ENCODE measurements around the gene PARS2.

The PARS2 gene

DNA sequence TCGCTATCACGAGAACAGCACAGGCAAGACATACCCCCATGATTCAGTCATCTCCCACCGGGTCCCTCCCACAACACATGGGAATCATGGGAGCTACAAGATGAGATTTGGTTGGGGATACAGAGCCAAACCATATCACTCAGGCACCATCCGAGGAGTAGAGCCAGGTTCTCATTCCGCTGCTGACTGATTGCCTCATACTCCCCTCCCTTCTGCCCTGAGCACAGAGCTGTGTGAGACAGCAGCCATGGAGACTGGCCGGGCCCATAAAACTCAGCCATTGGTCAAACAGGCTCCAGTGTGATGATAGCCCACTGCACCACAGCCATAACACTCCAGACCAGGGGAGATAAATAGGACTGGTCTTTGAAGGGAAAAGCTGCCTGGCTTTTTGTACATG, 26.1 kb downstream of the PARS2 start:
- H3K4me3 Mint-ChIP-seq, result no peak overlapping the region
- ATAC-seq (no peak), DNase-seq (no peak)
- peak overlapping the region in 1 of 2 donors; percentile 25 for H3K27ac Mint-ChIP-seq
- H3K4me1 Mint-ChIP-seq, result no peaks in the 10 kb centered on the region
- no peaks in the 10 kb centered on the region for H3K27me3 Mint-ChIP-seq
- no peaks in the 10 kb centered on the region for H3K9me3 Mint-ChIP-seq

- Mint-ChIP-seq H3K4me3 (no peak overlapping the region), H3K4me1 (no peaks in the 10 kb centered on the region), H3K27ac (peak overlapping the region in 1 of 2 donors; percentile 35), H3K27me3 (no peaks in the 10 kb centered on the region), H3K9me3 (no peaks in the 10 kb centered on the region)
- DNase-seq (no peak), ATAC-seq (no peak)
Observed at GRCh38 chr1:54736685-54737084, 27.6 kb downstream of the PARS2 start.

DNA sequence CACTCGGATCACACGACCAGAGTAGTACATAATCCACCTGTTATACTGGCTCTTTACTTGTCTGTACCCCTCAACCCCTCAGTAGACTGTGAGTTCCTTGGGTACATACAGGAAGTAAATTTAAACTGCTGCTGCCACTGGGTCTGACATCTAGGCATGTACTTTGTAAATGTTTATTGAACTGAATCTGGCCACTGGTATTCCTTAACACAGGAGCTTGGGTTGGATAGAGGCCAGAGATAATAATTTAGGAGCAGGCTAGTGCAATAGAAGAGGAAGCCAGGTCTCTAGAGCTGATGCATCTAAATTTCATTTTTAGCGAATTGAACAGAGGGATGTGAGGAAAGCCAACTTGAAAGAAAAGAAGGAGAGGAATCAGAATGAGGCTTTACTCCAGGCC, 36.3 kb downstream of the PARS2 start:
- Mint-ChIP-seq H3K4me1 (no peaks in the 10 kb centered on the region), H3K4me3 (no peak overlapping the region), H3K27me3 (no peaks in the 10 kb centered on the region), H3K9me3 (no peaks in the 10 kb centered on the region), H3K27ac (no peak overlapping the region)
- no peak for DNase-seq
- ATAC-seq, result no peak

DNA sequence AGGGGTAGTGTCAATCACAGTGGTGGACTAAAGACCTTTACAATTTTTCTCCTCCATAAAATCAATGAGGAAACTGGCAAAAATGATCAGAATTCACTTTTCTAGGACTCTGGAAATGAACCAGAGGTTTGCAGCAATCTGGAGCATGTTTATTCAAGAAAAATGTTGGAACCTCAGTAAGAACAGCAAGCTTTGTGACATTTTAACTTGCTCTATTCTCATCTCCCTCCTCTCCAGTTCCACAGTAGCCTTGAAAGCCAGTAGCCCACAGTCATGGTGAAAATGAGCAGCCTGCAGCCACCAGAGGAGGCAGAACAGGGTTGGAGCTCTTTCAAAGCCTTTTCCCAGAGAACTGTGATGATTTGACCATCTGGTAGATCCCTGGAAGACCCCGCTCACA, 39.6 kb downstream of the PARS2 start:
- Mint-ChIP-seq H3K9me3 (no peaks in the 10 kb centered on the region), H3K27ac (no peak overlapping the region), H3K4me1 (no peaks in the 10 kb centered on the region), H3K27me3 (no peaks in the 10 kb centered on the region), H3K4me3 (no peak overlapping the region)
- no peak for DNase-seq
- ATAC-seq, result no peak

GRCh38 chr1:54723985-54724384, 40.3 kb downstream of the PARS2 start:
- DNase-seq, result no peak
- no peak for ATAC-seq

GRCh38 chr1:54721719-54722118, 42.6 kb downstream of the PARS2 start:
- no peak overlapping the region for H3K4me3 Mint-ChIP-seq
- no peak overlapping the region for H3K27ac Mint-ChIP-seq
- no peak for ATAC-seq
- DNase-seq, result no peak
- H3K4me1 Mint-ChIP-seq, result peaks cover 20% of the 10 kb centered on the region
- no peaks in the 10 kb centered on the region for H3K9me3 Mint-ChIP-seq
- H3K27me3 Mint-ChIP-seq, result no peaks in the 10 kb centered on the region

More at GRCh38 chr1:54723985-54724384, 40.3 kb downstream of the PARS2 start:
- Mint-ChIP-seq H3K9me3 (no peaks in the 10 kb centered on the region), H3K4me3 (no peak overlapping the region), H3K27me3 (no peaks in the 10 kb centered on the region), H3K4me1 (peaks cover 4% of the 10 kb centered on the region), H3K27ac (no peak overlapping the region)

DNA sequence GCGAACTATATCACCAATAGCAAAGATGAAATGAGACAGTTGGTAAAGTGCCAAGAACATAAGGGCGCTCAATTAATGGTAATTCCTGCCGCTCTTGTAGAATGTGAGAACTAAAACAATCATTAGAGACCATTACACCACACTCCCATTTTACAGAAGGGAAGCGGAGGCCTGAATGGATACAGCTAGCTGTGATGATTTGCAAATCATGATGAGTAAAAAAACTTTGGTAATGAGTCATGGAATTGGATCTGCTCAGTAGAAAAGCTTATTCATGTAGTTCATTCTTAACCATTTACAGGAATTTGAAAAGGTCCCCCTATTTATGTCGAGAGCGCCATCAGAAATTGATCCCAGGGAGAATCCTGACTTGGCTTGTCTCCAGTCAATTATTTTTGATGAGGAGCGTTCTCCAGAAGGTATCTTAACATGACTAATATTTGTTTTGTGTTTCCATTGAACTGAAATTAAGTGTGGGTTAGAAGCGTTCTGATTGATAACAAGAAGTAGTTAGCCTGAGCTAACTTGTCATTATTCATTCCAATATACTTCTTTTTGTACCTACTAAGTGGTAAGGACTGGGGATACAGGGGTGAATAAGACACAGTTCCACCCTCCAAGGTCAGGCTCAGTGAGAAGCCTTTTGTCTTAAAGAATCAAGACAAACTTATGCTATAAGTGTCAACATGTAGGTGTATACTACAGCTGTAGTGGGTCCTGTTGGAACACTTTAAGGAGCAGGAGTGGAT, 47.9 kb downstream of the PARS2 start:
- Mint-ChIP-seq H3K4me3 (peak overlapping the region; percentile 87 to 92), H3K27ac (peak overlapping the region; percentile 94 to 98), H3K9me3 (no peaks in the 10 kb centered on the region), H3K4me1 (peaks cover 37% of the 10 kb centered on the region), H3K27me3 (no peaks in the 10 kb centered on the region)
- DNase-seq (no peak), ATAC-seq (peak; percentile 1)

GRCh38 chr1:54715493-54716298, 48.6 kb downstream of the PARS2 start, which contains the start of gene TTC4:
Gene TTC4 (plus strand): TSS chr1:54715861. CDS start chr1:54715909, 48 bp downstream.
- H3K9me3 Mint-ChIP-seq, result no peaks in the 10 kb centered on the region
- no peaks in the 10 kb centered on the region for H3K27me3 Mint-ChIP-seq
- DNase-seq (peak; percentile 87 to 89), ATAC-seq (peak; percentile 99)
- peaks cover 37% of the 10 kb centered on the region for H3K4me1 Mint-ChIP-seq
- peak within 1 kb of the TSS; percentile 94 to 98 for H3K27ac Mint-ChIP-seq
- peak within 1 kb of the TSS; percentile 87 to 92 for H3K4me3 Mint-ChIP-seq

GRCh38 chr1:54714881-54715492, 49.3 kb downstream of the PARS2 start:
- Mint-ChIP-seq H3K27ac (peak overlapping the region; percentile 79 to 98), H3K4me3 (peak overlapping the region; percentile 87 to 92), H3K4me1 (peaks cover 37% of the 10 kb centered on the region), H3K9me3 (no peaks in the 10 kb centered on the region), H3K27me3 (no peaks in the 10 kb centered on the region)
- ATAC-seq (no peak), DNase-seq (no peak)

DNA sequence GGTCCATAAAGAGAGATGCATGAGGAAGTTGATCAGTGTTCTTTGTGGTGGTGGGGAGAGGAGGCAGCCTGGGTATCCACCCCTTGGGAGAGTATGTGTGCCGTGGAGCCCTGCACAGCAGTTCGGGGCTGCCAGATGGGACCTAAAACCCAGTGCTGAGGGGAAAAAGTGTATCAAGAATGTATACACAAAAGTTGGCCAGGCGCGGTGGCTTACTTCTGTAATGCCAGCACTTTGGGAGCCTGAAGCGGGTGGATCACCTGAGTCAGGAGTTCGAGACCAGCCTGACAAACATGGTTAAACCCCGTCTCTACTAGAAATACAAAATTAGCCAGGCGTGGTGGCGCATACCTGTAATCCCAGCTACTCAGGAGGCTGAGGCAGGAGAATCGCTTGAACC, 52.8 kb downstream of the PARS2 start:
- Mint-ChIP-seq H3K27ac (peak overlapping the region in 1 of 2 donors; percentile 63), H3K9me3 (no peaks in the 10 kb centered on the region), H3K27me3 (no peaks in the 10 kb centered on the region), H3K4me1 (peaks cover 15% of the 10 kb centered on the region), H3K4me3 (no peak overlapping the region)
- no peak for DNase-seq
- ATAC-seq, result no peak

DNA sequence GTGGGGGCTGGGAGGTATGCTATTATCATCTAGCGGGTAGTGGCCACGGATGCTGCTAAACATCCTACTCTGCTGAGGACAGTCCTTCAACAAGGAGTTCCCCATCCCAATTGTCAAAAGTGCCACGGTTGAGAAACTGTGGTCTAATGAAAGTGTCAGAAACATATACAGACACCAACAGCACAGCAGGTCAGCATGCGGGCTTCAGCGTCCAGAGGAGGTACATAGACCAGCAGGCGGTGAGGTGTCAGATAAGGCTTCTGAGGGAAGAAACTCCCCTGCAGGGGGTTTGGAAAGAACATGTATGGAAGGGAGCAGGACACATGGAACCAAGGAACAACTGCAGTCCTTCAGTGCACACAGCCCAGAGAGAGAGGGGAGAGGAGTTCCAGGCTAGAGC, 53.5 kb downstream of the PARS2 start:
- Mint-ChIP-seq H3K27ac (no peak overlapping the region), H3K4me1 (peaks cover 10% of the 10 kb centered on the region), H3K9me3 (no peaks in the 10 kb centered on the region), H3K4me3 (no peak overlapping the region), H3K27me3 (no peaks in the 10 kb centered on the region)
- ATAC-seq (no peak), DNase-seq (no peak)

- H3K27me3 Mint-ChIP-seq, result no peaks in the 10 kb centered on the region
- no peak for DNase-seq
- no peak overlapping the region for H3K4me3 Mint-ChIP-seq
- ATAC-seq, result no peak
- H3K9me3 Mint-ChIP-seq, result no peaks in the 10 kb centered on the region
- peaks cover 8% of the 10 kb centered on the region for H3K4me1 Mint-ChIP-seq
- H3K27ac Mint-ChIP-seq, result no peak overlapping the region
Observed at GRCh38 chr1:54710434-54710833, 53.9 kb downstream of the PARS2 start.

- no peaks in the 10 kb centered on the region for H3K9me3 Mint-ChIP-seq
- H3K4me3 Mint-ChIP-seq, result no peak overlapping the region
- H3K27me3 Mint-ChIP-seq, result no peaks in the 10 kb centered on the region
- ATAC-seq, result no peak
- no peak for DNase-seq
- peak overlapping the region in 1 of 2 donors; percentile 64 for H3K27ac Mint-ChIP-seq
- H3K4me1 Mint-ChIP-seq, result peaks cover 1% of the 10 kb centered on the region
Observed at GRCh38 chr1:54709547-54710292, 54.6 kb downstream of the PARS2 start.

DNA sequence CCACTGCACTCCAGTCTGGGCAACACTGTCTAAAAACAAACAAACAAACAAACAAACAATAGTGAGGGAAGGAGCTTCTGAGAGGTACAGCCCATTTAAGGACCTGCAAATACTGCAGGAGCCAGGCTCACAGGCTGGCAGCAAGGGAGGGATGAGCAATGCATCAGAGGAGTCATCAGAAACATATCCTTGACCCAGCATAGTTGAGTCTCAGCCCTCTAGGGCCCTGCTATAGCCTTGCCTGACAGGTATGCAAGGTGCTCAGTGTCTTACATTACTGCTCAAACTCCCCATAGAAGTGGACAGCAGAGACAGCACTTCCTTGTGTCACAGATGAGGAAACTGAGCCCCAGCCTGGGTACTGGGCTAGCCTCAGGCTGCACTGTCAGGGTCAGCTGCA, 55.9 kb downstream of the PARS2 start:
- ATAC-seq (no peak), DNase-seq (no peak)
- no peak overlapping the region for H3K4me3 Mint-ChIP-seq
- no peaks in the 10 kb centered on the region for H3K4me1 Mint-ChIP-seq
- H3K27me3 Mint-ChIP-seq, result no peaks in the 10 kb centered on the region
- peak overlapping the region in 1 of 2 donors; percentile 0 for H3K27ac Mint-ChIP-seq
- no peaks in the 10 kb centered on the region for H3K9me3 Mint-ChIP-seq
